HG03135 (cell line): ENCODE results near the gene TMEM63A.

Experiments
- ATAC-seq: cut with Tn5 transposase; IDR thresholded peaks from one replicate; pipeline ENCODE4 v1.9.1; 2021; ENCODE audit warnings: mild to moderate bottlenecking, moderate library complexity; ENCODE audit not compliant: unreplicated experiment

TMEM63A gene

GRCh38 chr1:225868631-225869330 lies 13.4 kb downstream of the TMEM63A start:
- ATAC-seq = no peak

- ATAC-seq = no peak
Observed at GRCh38 chr1:225866981-225867380, 15.2 kb downstream of the TMEM63A start.

GRCh38 chr1:225866061-225866837 lies 15.9 kb downstream of the TMEM63A start:
- no peak for ATAC-seq

- ATAC-seq = no peak
Observed at GRCh38 chr1:225865514-225865913, 16.7 kb downstream of the TMEM63A start.

GRCh38 chr1:225863167-225863566 lies 19.0 kb downstream of the TMEM63A start:
- ATAC-seq = no peak

- no peak for ATAC-seq
Observed at GRCh38 chr1:225862581-225862950, 19.6 kb downstream of the TMEM63A start.

- ATAC-seq = no peak
Observed at GRCh38 chr1:225861834-225862580, 20.2 kb downstream of the TMEM63A start.

GRCh38 chr1:225860876-225861441 lies 21.2 kb downstream of the TMEM63A start:
- no peak for ATAC-seq

- no peak for ATAC-seq
Observed at GRCh38 chr1:225860107-225860506, 22.1 kb downstream of the TMEM63A start.

- no peak for ATAC-seq
Observed at GRCh38 chr1:225859151-225859550, 23.0 kb downstream of the TMEM63A start.

GRCh38 chr1:225857256-225857655 lies 24.9 kb downstream of the TMEM63A start:
- no peak for ATAC-seq

- no peak for ATAC-seq
Observed at GRCh38 chr1:225855503-225856300, 26.5 kb downstream of the TMEM63A start.

GRCh38 chr1:225853441-225853840 lies 28.7 kb downstream of the TMEM63A start:
- ATAC-seq = no peak

- ATAC-seq = no peak
Observed at GRCh38 chr1:225852413-225853124, 29.6 kb downstream of the TMEM63A start.

- ATAC-seq = peak; percentile 55
Observed at GRCh38 chr1:225851805-225852204, 30.4 kb downstream of the TMEM63A start.

GRCh38 chr1:225850370-225850769 lies 31.8 kb downstream of the TMEM63A start:
- no peak for ATAC-seq

GRCh38 chr1:225849925-225850324 lies 32.3 kb downstream of the TMEM63A start:
- no peak for ATAC-seq

- peak; percentile 74 for ATAC-seq
Observed at GRCh38 chr1:225848030-225848955, 33.9 kb downstream of the TMEM63A start.

GRCh38 chr1:225847610-225848009 lies 34.6 kb downstream of the TMEM63A start:
- no peak for ATAC-seq
